Aorta (tissue), 5 donors: ENCODE data around the gene RASSF5. TPM values are rescaled to one million over a fixed set of nuclear protein-coding genes. Genes with fewer than 3 reads are reported as not detected.
A peak's percentile ranks its signal among the peaks of the same experiment; 100 is the strongest.

Source experiments
- ATAC-seq: fragments of 200-7000 bp; cut with Tn5 transposase; one replicate; pipeline ENCODE4 v1.9.1; 2022; ENCODE audit warnings: moderate library complexity; ENCODE audit not compliant: low FRiP score
- DNase-seq, 2 donors: peaks; one replicate each; pipeline ENCODE4 v3.0.0-alpha.2; 2020
- H3K27ac ChIP-seq, 2 donors: one replicate each; pipeline ENCODE4 v1.5.1; 2013; ENCODE audit warnings: low read length in 2 of 2, mild to moderate bottlenecking in 2 of 2, moderate library complexity in 2 of 2, control low read depth in 1 of 2, inconsistent platforms in 1 of 2, low read depth in 1 of 2
- H3K27me3 ChIP-seq, 2 donors: one replicate each; pipeline ENCODE4 v1.6.1; 2013; ENCODE audit warnings: control low read depth in 1 of 2, low read length in 1 of 2, mild to moderate bottlenecking in 1 of 2, moderate library complexity in 1 of 2; ENCODE audit not compliant: insufficient read depth in 2 of 2, control insufficient read depth in 1 of 2
- H3K36me3 ChIP-seq, 2 donors: one replicate each; pipeline ENCODE4 v1.6.1; 2013; ENCODE audit warnings: control low read depth in 1 of 2, low read length in 1 of 2, mild to moderate bottlenecking in 1 of 2; ENCODE audit not compliant: insufficient read depth in 2 of 2, control insufficient read depth in 1 of 2
- H3K4me1 ChIP-seq, 2 donors: one replicate each; pipeline ENCODE4 v1.6.1; 2013; ENCODE audit warnings: low read length in 2 of 2, control low read depth in 1 of 2, mild to moderate bottlenecking in 1 of 2, moderate library complexity in 1 of 2; ENCODE audit not compliant: insufficient read depth in 2 of 2, control insufficient read depth in 1 of 2
- H3K4me3 ChIP-seq, 2 donors: one replicate each; pipeline ENCODE4 v1.5.1; 2013; ENCODE audit warnings: low read length in 2 of 2, control low read depth in 1 of 2, mild to moderate bottlenecking in 1 of 2
- H3K9me3 ChIP-seq: one replicate; pipeline ENCODE4 v1.6.1; 2013; ENCODE audit warnings: mild to moderate bottlenecking, low read length; ENCODE audit not compliant: control insufficient read depth
- WGBS, 2 donors: extraction: QIAGEN DNeasy Blood & Tissue Kit; methylation state at CpG; one replicate each; pipeline ENCODE4 v1.1.7; 2013; 5-methylcytosine and 5-hydroxymethylcytosine counted together
- intact Hi-C, 2 donors: fragments of 100-400 bp; cut with DNase I; formaldehyde crosslinking; loops; one replicate each; pipeline versions ENCODE4 v1.14.2 to v1.15.0; 2022
- polyA plus RNA-seq, 2 donors: library from polyadenylated mRNA; stranded (reverse); fragments of 200-250 nt; gene quantifications; one replicate each; pipeline ENCODE4 v1.2.3, GENCODE V29; 2013
- total RNA-seq, 2 donors: library from RNA; stranded (reverse); fragmentation: NEBNext Ultra II Directional; extraction: Animal tissue kit (Norgen Biotek cat#: 25700); gene quantifications; one replicate each; pipeline ENCODE4 v1.2.1, GENCODE V29; 2021
- donor health status: healthy with polysubstance abuse.
- donor health status: Bipolar disorder and iron deficiency.
- donor health status: DM: no; HTN: no; CAD: no.
- donor health status: DM: no; HTN: no; CAD: no.
- donor health status: DM: yes; HTN: yes; CAD: no.

RASSF5 gene
- total and polyA plus RNA-seq, 4 donors, result 2.1 to 18.2 (median 9.9) TPM

- Histone ChIP-seq H3K27me3 (no peaks in the 10 kb centered on the region), H3K9me3 (no peaks in the 10 kb centered on the region), H3K36me3 (no peaks in the 10 kb centered on the region), H3K4me1 (no peaks in the 10 kb centered on the region), H3K4me3 (no peak overlapping the region), H3K27ac (no peak overlapping the region)
- 90% methylated on average over 14 of the region's 14 CpGs for WGBS, 2 donors
- ATAC-seq (no peak), DNase-seq (peak; percentile 45 to 57)
- intact Hi-C loops, result no loop called here
Observed at GRCh38 chr1:206512058-206512850, 4.9 kb downstream of the RASSF5 start.

GRCh38 chr1:206512851-206513180 is 5.5 kb downstream of the RASSF5 start:
- H3K27ac ChIP-seq, result no peak overlapping the region
- H3K27me3 ChIP-seq, result no peaks in the 10 kb centered on the region
- ATAC-seq (no peak), DNase-seq (no peak)
- no peaks in the 10 kb centered on the region for H3K4me1 ChIP-seq
- WGBS, 2 donors, result 84 to 91% methylated on average over 4 of the region's 4 CpGs
- H3K4me3 ChIP-seq, result no peak overlapping the region
- H3K36me3 ChIP-seq, result no peaks in the 10 kb centered on the region
- intact Hi-C loops, result no loop called here
- no peaks in the 10 kb centered on the region for H3K9me3 ChIP-seq

DNA sequence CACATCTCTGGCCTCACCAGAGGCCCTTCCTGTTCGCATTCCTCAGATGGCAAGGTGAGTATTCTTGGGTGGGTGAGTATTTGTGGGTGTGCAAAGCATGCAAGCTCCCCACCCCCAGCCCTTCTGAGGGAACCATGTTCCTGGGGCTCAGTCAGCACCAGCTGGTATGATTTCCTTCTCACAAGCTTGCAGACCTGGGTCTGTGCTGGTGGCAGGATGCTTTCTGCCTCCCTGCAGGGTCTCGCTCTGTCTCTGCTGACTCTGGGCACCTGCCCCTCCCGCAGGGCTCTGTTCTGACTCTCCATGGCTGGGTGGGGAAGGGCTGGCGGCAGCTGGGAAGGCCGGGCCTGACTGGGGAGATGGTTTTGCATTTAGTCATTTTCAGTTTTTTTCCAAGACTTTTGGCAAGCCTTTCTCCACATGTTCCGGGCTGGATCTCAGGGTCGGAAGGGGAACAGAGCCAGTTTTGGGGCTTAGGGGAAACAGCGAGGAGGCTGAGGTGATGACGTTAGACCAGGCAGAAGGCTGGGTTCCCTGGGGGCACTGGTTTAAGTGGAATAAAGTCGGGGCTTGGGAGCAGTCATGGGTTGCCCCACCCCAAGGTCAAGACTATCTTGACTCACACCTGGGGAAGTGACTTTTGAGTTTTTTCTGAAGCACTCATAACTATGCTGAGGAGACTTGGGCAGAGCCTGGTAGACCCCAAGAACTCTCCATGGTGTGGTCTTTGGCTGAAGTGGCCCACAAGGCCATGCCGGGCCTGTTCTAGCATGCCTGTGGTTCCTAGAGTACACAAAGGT is 6.2 kb downstream of the RASSF5 start:
- Histone ChIP-seq H3K9me3 (no peaks in the 10 kb centered on the region), H3K36me3 (no peaks in the 10 kb centered on the region), H3K27me3 (no peaks in the 10 kb centered on the region), H3K27ac (no peak overlapping the region), H3K4me3 (no peak overlapping the region), H3K4me1 (no peaks in the 10 kb centered on the region)
- peak; percentile 81 for ATAC-seq
- DNase-seq, result peak; percentile 90
- WGBS, 2 donors, result 18 to 19% methylated on average over 11 of the region's 11 CpGs
- intact Hi-C loops, result loop anchor here in 1 of 2 donors (2.0 kb wide), 1 partner anchor 27 kb away; no protein-coding TSS in a partner anchor

DNA sequence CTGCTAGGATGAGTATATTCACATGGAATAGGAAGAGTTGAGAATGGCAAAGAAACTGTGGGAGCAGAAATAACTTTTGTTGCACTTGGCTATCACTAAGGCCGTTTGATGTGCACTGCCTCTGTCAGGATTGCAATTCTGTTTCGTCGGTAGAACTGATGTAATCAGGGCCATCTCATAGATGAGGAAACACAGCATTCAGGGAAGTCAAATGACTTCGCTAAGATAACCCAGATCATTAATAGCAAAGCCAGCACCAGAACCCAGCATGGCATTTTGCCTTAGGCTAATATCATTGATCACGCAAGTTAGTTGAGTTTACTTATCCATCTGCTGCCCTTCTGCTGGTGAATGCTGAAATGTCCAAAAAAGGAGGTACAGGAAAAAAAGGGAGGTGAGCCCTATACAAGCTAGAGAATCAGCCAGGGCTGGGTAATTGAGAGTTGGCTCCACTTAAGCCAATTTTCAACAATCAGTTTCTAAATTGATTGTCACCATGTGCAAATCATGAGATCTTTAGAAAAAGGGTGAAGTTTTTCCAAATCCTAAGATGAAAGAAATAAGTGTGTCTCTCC is 7.6 kb downstream of the RASSF5 start:
- Histone ChIP-seq H3K27me3 (no peaks in the 10 kb centered on the region), H3K36me3 (no peaks in the 10 kb centered on the region), H3K4me1 (no peaks in the 10 kb centered on the region), H3K4me3 (no peak overlapping the region), H3K27ac (no peak overlapping the region), H3K9me3 (no peaks in the 10 kb centered on the region)
- DNase-seq (peak in 1 of 2 donors; percentile 15), ATAC-seq (no peak)
- intact Hi-C loops, result loop anchor here in 1 of 2 donors (2.0 kb wide), 1 partner anchor 26 kb away; no protein-coding TSS in a partner anchor
- 87 to 91% methylated on average over 5 of the region's 5 CpGs for WGBS, 2 donors

GRCh38 chr1:206516728-206516990 is 9.3 kb downstream of the RASSF5 start:
- Histone ChIP-seq H3K27ac (no peak overlapping the region), H3K4me1 (no peaks in the 10 kb centered on the region), H3K4me3 (no peak overlapping the region), H3K27me3 (no peaks in the 10 kb centered on the region), H3K36me3 (no peaks in the 10 kb centered on the region), H3K9me3 (no peaks in the 10 kb centered on the region)
- intact Hi-C loops, result no loop called here
- DNase-seq, result peak; percentile 25 to 46
- ATAC-seq, result no peak
- 70 to 100% methylated on average over 5 of the region's 5 CpGs for WGBS, 2 donors

GRCh38 chr1:206517784-206518183 is 10.5 kb downstream of the RASSF5 start:
- DNase-seq, result peak; percentile 29 to 33
- Histone ChIP-seq H3K27ac (no peak overlapping the region), H3K27me3 (no peaks in the 10 kb centered on the region), H3K4me3 (no peak overlapping the region), H3K4me1 (no peaks in the 10 kb centered on the region), H3K36me3 (no peaks in the 10 kb centered on the region), H3K9me3 (no peaks in the 10 kb centered on the region)
- ATAC-seq, result no peak
- intact Hi-C loops, result no loop called here
- WGBS, 2 donors, result 88 to 90% methylated on average over 8 of the region's 8 CpGs

DNA sequence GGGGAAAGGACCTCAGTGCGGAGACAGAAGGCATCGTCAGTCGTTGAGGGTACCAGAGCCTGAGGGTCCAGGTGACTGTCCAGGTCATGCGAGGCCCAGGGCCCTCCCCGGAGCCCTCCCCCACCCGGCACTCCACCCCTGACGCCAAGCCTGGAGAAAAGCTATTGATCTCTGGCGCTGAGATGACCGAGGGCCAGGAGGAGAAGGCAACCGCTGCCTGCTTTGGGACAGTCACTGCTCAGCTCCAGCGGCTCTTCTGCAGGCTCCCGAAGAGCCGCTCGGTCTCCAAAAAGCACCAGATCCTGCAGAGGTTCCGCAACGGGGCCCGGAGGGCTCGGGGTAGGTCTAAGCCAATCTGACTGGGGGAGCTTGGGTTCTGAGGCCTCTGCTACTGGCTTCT is 10.9 kb downstream of the RASSF5 start:
- peak; percentile 22 to 52 for DNase-seq
- WGBS, 2 donors, result 92 to 93% methylated on average over 18 of the region's 18 CpGs
- intact Hi-C loops, result no loop called here

DNA sequence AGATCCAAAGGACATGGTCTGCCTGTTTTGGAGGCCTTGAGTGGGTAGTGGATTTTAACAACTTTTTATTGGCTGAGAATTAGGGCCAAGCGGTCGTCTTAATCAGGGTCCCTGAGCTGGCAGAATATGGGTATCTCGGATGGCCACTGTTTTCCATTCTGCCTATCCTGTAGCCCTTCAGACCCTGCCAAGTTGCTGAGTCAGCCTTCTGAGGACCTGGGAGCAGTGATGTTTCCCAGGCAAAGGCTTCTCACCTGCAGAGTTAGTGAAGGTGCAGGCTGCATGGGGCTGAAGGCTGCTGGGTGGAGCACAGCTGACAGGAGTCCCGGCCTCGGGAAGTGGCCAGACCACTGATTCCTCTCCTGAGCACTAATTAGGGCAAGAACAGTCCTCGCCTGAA is 11.4 kb downstream of the RASSF5 start:
- peak; percentile 26 to 36 for DNase-seq
- H3K4me1 ChIP-seq, result no peaks in the 10 kb centered on the region
- no peak overlapping the region for H3K27ac ChIP-seq
- intact Hi-C loops, result no loop called here
- 95 to 97% methylated on average over 6 of the region's 6 CpGs for WGBS, 2 donors
- no peaks in the 10 kb centered on the region for H3K9me3 ChIP-seq
- ATAC-seq, result no peak
- no peak overlapping the region for H3K4me3 ChIP-seq
- H3K36me3 ChIP-seq, result no peaks in the 10 kb centered on the region
- no peaks in the 10 kb centered on the region for H3K27me3 ChIP-seq

More for the DNA sequence above, 10.9 kb downstream of the RASSF5 start:
- ATAC-seq, result no peak
- no peaks in the 10 kb centered on the region for H3K27me3 ChIP-seq
- H3K27ac ChIP-seq, result no peak overlapping the region
- no peaks in the 10 kb centered on the region for H3K9me3 ChIP-seq
- no peaks in the 10 kb centered on the region for H3K4me1 ChIP-seq
- H3K4me3 ChIP-seq, result no peak overlapping the region
- H3K36me3 ChIP-seq, result no peaks in the 10 kb centered on the region
